GM23338 (cell line): Measurements from ENCODE around the gene DARS2. TPM values are rescaled to one million over a fixed set of nuclear protein-coding genes. Genes with fewer than 3 reads are reported as not detected.

Experiments
- ATAC-seq: fragments of 200-7000 bp; cut with Tn5 transposase; 3 replicates; pipeline ENCODE4 v1.9.1; 2020
- DNase-seq: peaks from one replicate; pipeline ENCODE4 v3.0.0-alpha.2; 2015; ENCODE audit warnings: low spot score
- H2AFZ ChIP-seq: fragments of 200-600 bp; sonication (generic); 2 replicates; pipeline ENCODE4 v1.8.0; 2016; ENCODE audit warnings: antibody characterized with exemption, mild to moderate bottlenecking, moderate library complexity
- H3F3A ChIP-seq: fragments of 200-600 bp; sonication (generic); replicated peaks from 2 replicates; pipeline ENCODE4 v1.8.0; 2017; ENCODE audit warnings: antibody characterized with exemption, mixed run types, low read depth
- H3K27ac ChIP-seq: fragments of 200-600 bp; sonication (generic); 2 replicates; pipeline ENCODE4 v1.6.1; 2016; ENCODE audit warnings: low read depth
- H3K27me3 ChIP-seq: fragments of 200-600 bp; sonication (generic); 2 replicates; pipeline ENCODE4 v1.8.0; 2016; ENCODE audit warnings: mild to moderate bottlenecking, mixed run types, moderate library complexity; ENCODE audit not compliant: insufficient read depth
- H3K36me3 ChIP-seq: fragments of 200-600 bp; sonication (generic); 2 replicates; pipeline ENCODE4 v1.8.0; 2016; ENCODE audit warnings: mild to moderate bottlenecking; ENCODE audit not compliant: insufficient read depth
- H3K4me1 ChIP-seq: fragments of 200-600 bp; sonication (generic); 2 replicates; pipeline ENCODE4 v1.8.0; 2016; ENCODE audit warnings: mild to moderate bottlenecking, moderate library complexity; ENCODE audit not compliant: insufficient read depth
- H3K4me2 ChIP-seq: fragments of 200-600 bp; sonication (generic); 2 replicates; pipeline ENCODE4 v1.7.1; 2017; ENCODE audit warnings: mixed run types
- H3K4me3 ChIP-seq: fragments of 200-600 bp; sonication (generic); 2 replicates; pipeline ENCODE4 v1.6.1; 2016; ENCODE audit warnings: mixed run types
- H3K79me2 ChIP-seq: fragments of 200-600 bp; sonication (generic); replicated peaks from 2 replicates; pipeline ENCODE4 v1.8.0; 2017; ENCODE audit warnings: mild to moderate bottlenecking; ENCODE audit not compliant: insufficient read depth
- H3K9me2 ChIP-seq: fragments of 200-600 bp; sonication (generic); 2 replicates; pipeline ENCODE4 v1.8.0; 2017; ENCODE audit not compliant: insufficient read depth
- H4K20me1 ChIP-seq: fragments of 200-600 bp; sonication (generic); replicated peaks from 2 replicates; pipeline ENCODE4 v1.8.0; 2017; ENCODE audit warnings: mild to moderate bottlenecking; ENCODE audit not compliant: insufficient read depth
- H3K27ac Mint-ChIP-seq: 2 replicates; pipeline ENCODE4 v1.8.0; 2020; ENCODE audit warnings: inconsistent platforms, mild to moderate bottlenecking, moderate library complexity, mixed read lengths
- H3K27me3 Mint-ChIP-seq: 3 replicates; pipeline ENCODE4 v1.8.0; 2022; ENCODE audit warnings: low read depth, mild to moderate bottlenecking, moderate library complexity, mixed read lengths, inconsistent platforms; ENCODE audit not compliant: insufficient read depth, poor library complexity
- H3K36me3 Mint-ChIP-seq: 3 replicates; pipeline ENCODE4 v1.8.0; 2021; ENCODE audit warnings: low read depth, mild to moderate bottlenecking, inconsistent platforms, moderate library complexity, mixed read lengths
- H3K4me1 Mint-ChIP-seq: 3 replicates; pipeline ENCODE4 v1.8.0; 2020; ENCODE audit warnings: mild to moderate bottlenecking, inconsistent platforms, mixed read lengths
- H3K4me3 Mint-ChIP-seq: 3 replicates; pipeline ENCODE4 v1.8.0; 2021; ENCODE audit warnings: moderate library complexity, mild to moderate bottlenecking, inconsistent platforms, mixed read lengths
- H3K9me3 Mint-ChIP-seq: 3 replicates; pipeline ENCODE4 v1.8.0; 2020; ENCODE audit warnings: moderate library complexity, mild to moderate bottlenecking, inconsistent platforms, mixed read lengths
- CREB1 ChIP-seq: fragments of 250-450 bp; sonication (Bioruptor Pico); IDR thresholded peaks from 2 replicates; pipeline ENCODE4 v1.5.0; 2020; ENCODE audit warnings: low read depth, mild to moderate bottlenecking, moderate library complexity
- CTCF ChIP-seq, 2 experiments: fragments of 200-600 bp in 1 of 2; sonication (generic) in 1 of 2; conservative IDR thresholded peaks; 2 replicates each; pipeline versions ENCODE4 v1.5.1 to v1.6.1; 2016 to 2017; ENCODE audit warnings: antibody characterized with exemption in 2 of 2, low read depth in 2 of 2, mild to moderate bottlenecking in 2 of 2, moderate library complexity in 1 of 2
- ETS1 ChIP-seq: IDR thresholded peaks from 2 replicates; pipeline ENCODE4 v1.6.1; 2016; ENCODE audit warnings: antibody characterized with exemption
- EZH2 ChIP-seq: fragments of 200-600 bp; sonication (generic); IDR thresholded peaks from one replicate; pipeline ENCODE4 v1.8.0; 2017; ENCODE audit warnings: antibody characterized with exemption, mild to moderate bottlenecking, low read depth; ENCODE audit not compliant: unreplicated experiment
- EZH2phosphoT487 ChIP-seq: fragments of 200-600 bp; sonication (generic); IDR thresholded peaks from one replicate; pipeline ENCODE4 v1.8.1; 2018; ENCODE audit warnings: antibody characterized with exemption; ENCODE audit not compliant: unreplicated experiment
- JUNB ChIP-seq: IDR thresholded peaks from one replicate; pipeline ENCODE4 v1.6.1; 2016; ENCODE audit warnings: antibody characterized with exemption; ENCODE audit not compliant: unreplicated experiment
- NANOG ChIP-seq: IDR thresholded peaks from 2 replicates; pipeline ENCODE4 v1.6.1; 2016; ENCODE audit warnings: antibody characterized with exemption, borderline replicate concordance
- REST ChIP-seq: IDR thresholded peaks from one replicate; pipeline ENCODE4 v1.6.1; 2018; ENCODE audit warnings: antibody characterized with exemption; ENCODE audit not compliant: unreplicated experiment
- STAT1 ChIP-seq: IDR thresholded peaks from one replicate; pipeline ENCODE4 v1.6.1; 2016; ENCODE audit warnings: antibody characterized with exemption; ENCODE audit not compliant: unreplicated experiment
- ZNF114 ChIP-seq: fragments of 250-450 bp; sonication (Bioruptor Pico); IDR thresholded peaks from 2 replicates; pipeline ENCODE4 v1.5.0; 2020; ENCODE audit warnings: mild to moderate bottlenecking, moderate library complexity
- ZNF331 ChIP-seq: fragments of 250-450 bp; sonication (Bioruptor Pico); IDR thresholded peaks from 2 replicates; pipeline ENCODE4 v1.5.0; 2020; ENCODE audit warnings: low read depth, mild to moderate bottlenecking, moderate library complexity
- ZNF462 ChIP-seq: fragments of 250-450 bp; sonication (Bioruptor Pico); IDR thresholded peaks from 2 replicates; pipeline ENCODE4 v1.5.0; 2020; ENCODE audit warnings: mild to moderate bottlenecking, moderate library complexity
- polyA plus RNA-seq: library from polyadenylated mRNA; unstranded; fragments of >200 nt; fragmentation: Nextera tagmentation; extraction: Ambion mirVana; gene quantifications from 2 replicates; pipeline ENCODE4 v1.2.1, GENCODE V29; 2016
- total RNA-seq: library from RNA; depleted of rRNA; stranded (reverse); fragments of >200 nt; shearing (Covaris generic); gene quantifications from 2 replicates; pipeline ENCODE4 v1.2.3, GENCODE V29; 2014

DARS2 gene
- total and polyA plus RNA-seq, 2 experiments from 2014 or later: 18.1 to 41.1 TPM

- TF ChIP-seq ZNF462 (CRISPR knock-in tag) (no peak), EZH2 (no peak), CREB1 (CRISPR knock-in tag) (no peak), EZH2phosphoT487 (no peak), STAT1 (no peak), ZNF114 (no peak), ETS1 (no peak)
Observed at GRCh38 chr1:173789841-173790240, 34.6 kb upstream of the DARS2 start (continued).

- Histone ChIP-seq H3K79me2 (no peaks in the 10 kb centered on the region), H4K20me1 (0 out of 2 replicates have a peak, but pooled peaks cover 2% of the 10 kb centered on the region), H3K27me3 (no peaks in the 10 kb centered on the region), H3K9me2 (no peaks in the 10 kb centered on the region), H3F3A (no peaks in the 10 kb centered on the region), H3K4me2 (no peak overlapping the region), H3K4me3 (no peak overlapping the region), H2AFZ (no peak overlapping the region), H3K36me3 (peaks cover 25% of the 10 kb centered on the region; the same call in 1 of the 2 replicates), H3K4me1 (no peaks in the 10 kb centered on the region), H3K27ac (no peak overlapping the region)
- H3K27ac Mint-ChIP-seq: no peak overlapping the region
- ATAC-seq (no peak), DNase-seq (no peak)
- H3K4me1 Mint-ChIP-seq: no peaks in the 10 kb centered on the region
- peaks cover 3% of the 10 kb centered on the region for H3K27me3 Mint-ChIP-seq
- peaks cover 53% of the 10 kb centered on the region for H3K36me3 Mint-ChIP-seq
- H3K4me3 Mint-ChIP-seq: no peak overlapping the region
- H3K9me3 Mint-ChIP-seq: peaks cover 16% of the 10 kb centered on the region; the same call in 2 of the 3 replicates
- TF ChIP-seq ZNF114: no peak
- TF ChIP-seq REST: no peak
- TF ChIP-seq CTCF (conservative IDR thresholded peaks at IDR 0.05; ENCODE audit: low read depth in 2 of 2): no peak
- TF ChIP-seq EZH2phosphoT487: no peak
- no peak for TF ChIP-seq ZNF331 (CRISPR knock-in tag)
- TF ChIP-seq JUNB: no peak
- no peak for TF ChIP-seq STAT1
- TF ChIP-seq EZH2: no peak
- TF ChIP-seq CREB1 (CRISPR knock-in tag): no peak
- no peak for TF ChIP-seq NANOG
Observed at GRCh38 chr1:173798078-173798477, 26.4 kb upstream of the DARS2 start.
